ENCODE results near the gene APEH. TPM values are rescaled to one million over a fixed set of nuclear protein-coding genes. Genes with fewer than 3 reads are reported as not detected.

APEH gene
- total RNA-seq, 1 donor from 2014 or later, result 113 TPM

DNA sequence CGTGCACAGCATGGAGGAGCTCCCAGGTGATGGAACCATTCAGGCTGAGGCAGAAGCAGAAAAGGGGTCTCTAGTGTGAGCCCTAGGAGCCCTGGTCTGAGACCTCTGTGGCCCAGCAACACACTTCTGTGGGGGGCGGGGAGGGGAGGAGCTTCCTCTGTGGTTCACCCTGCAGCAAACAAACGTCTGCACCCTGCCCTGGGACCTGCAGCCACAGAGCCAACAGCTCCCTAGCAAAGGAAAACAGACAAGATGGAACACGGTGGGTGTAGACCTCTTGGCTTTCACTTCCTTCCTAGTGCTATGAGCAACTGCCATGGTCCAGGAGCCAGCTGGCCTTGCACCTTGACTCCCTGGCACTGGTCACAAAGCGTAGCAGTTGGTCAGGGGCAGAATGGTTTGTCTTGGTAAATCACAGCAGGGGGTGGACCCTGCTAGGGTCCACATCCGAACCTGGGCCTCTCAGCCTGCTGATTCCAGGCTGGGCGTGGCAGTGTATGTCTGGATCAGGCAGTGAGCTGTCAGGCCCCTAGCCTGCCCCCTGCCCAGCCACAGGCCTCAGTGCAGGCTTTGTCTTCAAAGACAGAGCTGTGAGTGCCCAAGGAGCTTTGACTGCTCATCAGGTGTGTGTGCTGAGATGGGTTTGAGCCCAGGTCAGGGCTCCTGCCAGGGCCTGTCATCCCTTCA is 38.6 kb downstream of the APEH start:
- Mint-ChIP-seq H3K27ac (no peak overlapping the region), H3K4me3 (no peak overlapping the region), H3K36me3 (ENCODE audit: low read depth) (peaks cover 15% of the 10 kb centered on the region), H3K9me3 (no peaks in the 10 kb centered on the region), H3K27me3 (no peaks in the 10 kb centered on the region), H3K4me1 (peaks cover under 1% of the 10 kb centered on the region)
- CTCF ChIA-PET, result interaction anchor here (1.0 kb wide), 1 partner anchor 9 kb away, joined by 3 read pairs; no protein-coding TSS in a partner anchor
- POLR2A ChIA-PET, result interaction anchor here (0.5 kb wide), 2 partner anchors 26 to 1927 kb away, joined by 4 read pairs; no protein-coding TSS in a partner anchor
- DNase-seq (no peak), ATAC-seq (ENCODE audit: low read depth) (no peak)
- intact Hi-C loops (cut with micrococcal nuclease), result no loop called here
- TF ChIP-seq, protein P1, sequence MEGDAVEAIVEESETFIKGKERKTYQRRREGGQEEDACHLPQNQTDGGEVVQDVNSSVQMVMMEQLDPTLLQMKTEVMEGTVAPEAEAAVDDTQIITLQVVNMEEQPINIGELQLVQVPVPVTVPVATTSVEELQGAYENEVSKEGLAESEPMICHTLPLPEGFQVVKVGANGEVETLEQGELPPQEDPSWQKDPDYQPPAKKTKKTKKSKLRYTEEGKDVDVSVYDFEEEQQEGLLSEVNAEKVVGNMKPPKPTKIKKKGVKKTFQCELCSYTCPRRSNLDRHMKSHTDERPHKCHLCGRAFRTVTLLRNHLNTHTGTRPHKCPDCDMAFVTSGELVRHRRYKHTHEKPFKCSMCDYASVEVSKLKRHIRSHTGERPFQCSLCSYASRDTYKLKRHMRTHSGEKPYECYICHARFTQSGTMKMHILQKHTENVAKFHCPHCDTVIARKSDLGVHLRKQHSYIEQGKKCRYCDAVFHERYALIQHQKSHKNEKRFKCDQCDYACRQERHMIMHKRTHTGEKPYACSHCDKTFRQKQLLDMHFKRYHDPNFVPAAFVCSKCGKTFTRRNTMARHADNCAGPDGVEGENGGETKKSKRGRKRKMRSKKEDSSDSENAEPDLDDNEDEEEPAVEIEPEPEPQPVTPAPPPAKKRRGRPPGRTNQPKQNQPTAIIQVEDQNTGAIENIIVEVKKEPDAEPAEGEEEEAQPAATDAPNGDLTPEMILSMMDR (IDR thresholded peaks at IDR 0.05), result no peak

DNA sequence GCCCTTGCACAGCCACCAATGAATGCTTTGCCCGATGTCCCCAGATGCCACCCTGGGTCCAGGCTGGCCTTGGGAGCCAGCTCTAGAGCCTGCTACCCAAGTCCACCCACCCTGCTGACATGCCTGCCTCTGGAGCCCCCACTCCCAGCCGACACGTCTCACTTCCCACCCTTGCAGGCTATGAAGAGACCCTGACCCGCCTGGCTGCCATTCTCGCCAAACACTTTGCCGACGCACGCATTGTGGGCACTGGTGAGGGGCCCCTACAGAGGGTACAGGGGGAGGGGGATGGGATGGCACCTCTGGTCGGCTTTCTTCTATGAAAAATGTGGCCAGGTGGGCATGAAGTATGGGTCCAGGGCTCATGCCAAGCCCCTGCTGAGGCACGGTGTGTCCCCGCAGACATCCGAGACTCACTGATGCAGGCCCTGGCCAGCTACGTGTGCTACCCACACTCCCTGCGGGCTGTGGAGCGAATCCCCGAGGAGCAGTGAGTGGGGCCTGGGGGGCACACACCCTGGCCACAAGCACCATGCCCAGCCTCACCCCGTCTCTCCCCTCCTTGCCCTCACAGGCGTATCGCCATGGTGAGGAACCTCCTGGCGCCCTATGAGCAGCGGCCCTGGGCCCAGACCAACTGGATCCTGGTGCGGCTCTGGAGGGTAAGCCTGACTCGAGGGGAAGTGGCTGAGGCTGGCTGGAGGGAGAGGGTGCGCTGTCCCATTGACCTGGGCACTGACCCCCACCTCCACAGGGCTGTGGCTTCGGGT is 39.4 kb downstream of the APEH start:
- Mint-ChIP-seq H3K4me3 (no peak overlapping the region), H3K36me3 (ENCODE audit: low read depth) (peaks cover 10% of the 10 kb centered on the region), H3K4me1 (peaks cover 1% of the 10 kb centered on the region), H3K27me3 (no peaks in the 10 kb centered on the region), H3K27ac (no peak overlapping the region), H3K9me3 (no peaks in the 10 kb centered on the region)
- DNase-seq (no peak), ATAC-seq (ENCODE audit: low read depth) (no peak)
- intact Hi-C loops (cut with micrococcal nuclease), result no loop called here
- POLR2A ChIA-PET, result interaction anchor here (0.5 kb wide), 1 partner anchor 1928 kb away, joined by 4 read pairs; no protein-coding TSS in a partner anchor
- TF ChIP-seq, protein P1 (IDR thresholded peaks at IDR 0.05), result no peak
- CTCF ChIA-PET, result interaction anchor here (1.0 kb wide), 1 partner anchor 10 kb away, joined by 3 read pairs; no protein-coding TSS in a partner anchor

DNA sequence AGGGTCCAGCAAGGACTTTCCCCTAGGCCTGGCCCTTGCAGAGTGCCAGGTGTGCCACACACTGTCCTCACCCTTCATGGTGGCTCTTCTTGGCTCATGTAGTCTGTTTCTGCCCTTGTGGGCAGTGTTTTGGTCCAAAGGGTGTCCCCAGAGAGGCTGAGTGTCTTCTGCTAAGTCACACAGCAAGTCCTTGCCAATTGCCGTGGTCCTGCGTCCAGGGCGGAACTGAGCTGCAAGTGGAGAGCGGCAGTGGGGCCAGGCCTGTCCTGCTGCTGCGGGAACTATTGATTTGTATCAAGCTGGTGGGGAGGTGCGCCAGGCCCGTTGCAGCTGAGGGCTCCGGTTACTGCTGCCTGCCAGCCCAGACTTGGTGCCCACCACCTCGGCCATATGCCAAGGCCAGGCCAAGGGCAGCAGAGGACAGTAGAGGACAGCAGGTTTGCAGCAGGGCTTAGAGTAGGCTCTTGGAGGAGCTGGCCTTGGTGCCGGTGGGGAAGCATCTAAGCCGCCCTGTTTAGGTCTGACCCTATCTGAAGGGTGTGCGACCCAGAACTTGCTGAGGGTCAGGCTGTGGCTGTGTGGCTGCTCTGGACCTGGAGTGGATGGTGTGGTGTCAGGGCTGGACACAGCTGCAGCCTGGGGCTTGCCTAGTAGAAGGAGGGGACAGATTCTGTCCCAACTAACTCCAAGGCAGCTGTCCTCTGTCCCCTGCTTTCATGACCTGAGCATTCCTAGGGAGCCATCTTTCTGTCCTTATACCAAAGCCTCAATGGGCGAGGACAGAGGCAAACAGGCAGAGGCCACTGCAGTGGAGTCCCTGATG is 40.8 kb downstream of the APEH start:
- DNase-seq (no peak), ATAC-seq (ENCODE audit: low read depth) (no peak)
- TF ChIP-seq, protein P1 (IDR thresholded peaks at IDR 0.05), result no peak
- no peak overlapping the region for H3K27ac Mint-ChIP-seq
- peaks cover 11% of the 10 kb centered on the region for H3K4me1 Mint-ChIP-seq
- POLR2A ChIA-PET, result interaction anchor here (0.6 kb wide), 2 partner anchors 28 to 1262 kb away, joined by 3 to 4 read pairs; no protein-coding TSS in a partner anchor
- H3K36me3 Mint-ChIP-seq (ENCODE audit: low read depth), result peaks cover 8% of the 10 kb centered on the region
- CTCF ChIA-PET, result no interaction called here
- intact Hi-C loops (cut with micrococcal nuclease), result no loop called here
- H3K9me3 Mint-ChIP-seq, result no peaks in the 10 kb centered on the region
- no peaks in the 10 kb centered on the region for H3K27me3 Mint-ChIP-seq
- H3K4me3 Mint-ChIP-seq, result no peak overlapping the region

DNA sequence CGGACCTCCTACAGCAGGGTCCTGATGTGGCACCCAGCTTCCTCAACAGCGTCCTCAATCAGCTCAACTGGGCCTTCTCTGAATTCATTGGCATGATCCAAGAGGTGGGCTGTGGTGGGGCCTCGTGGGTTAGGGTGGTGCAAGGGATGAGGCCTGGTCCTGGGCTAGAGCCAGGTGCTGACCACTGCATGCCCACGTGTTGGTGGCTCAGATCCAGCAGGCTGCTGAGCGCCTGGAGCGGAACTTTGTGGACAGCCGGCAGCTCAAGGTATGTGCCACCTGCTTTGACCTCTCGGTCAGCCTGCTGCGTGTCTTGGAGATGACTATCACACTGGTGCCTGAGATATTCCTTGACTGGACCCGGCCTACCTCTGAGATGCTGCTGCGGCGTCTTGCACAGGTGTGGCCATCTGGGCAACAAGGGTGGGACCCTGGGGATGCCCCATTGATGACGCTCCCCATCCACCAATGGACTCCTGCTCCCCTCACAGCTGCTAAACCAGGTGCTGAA is 41.5 kb downstream of the APEH start:
- H3K36me3 Mint-ChIP-seq (ENCODE audit: low read depth), result peaks cover 10% of the 10 kb centered on the region
- intact Hi-C loops (cut with micrococcal nuclease), result no loop called here
- no peak for ATAC-seq (ENCODE audit: low read depth)
- peaks cover 11% of the 10 kb centered on the region for H3K4me1 Mint-ChIP-seq
- no peaks in the 10 kb centered on the region for H3K9me3 Mint-ChIP-seq
- H3K27ac Mint-ChIP-seq, result no peak overlapping the region
- TF ChIP-seq, protein P1 (IDR thresholded peaks at IDR 0.05), result no peak
- H3K27me3 Mint-ChIP-seq, result no peaks in the 10 kb centered on the region
- no peak for DNase-seq
- no peak overlapping the region for H3K4me3 Mint-ChIP-seq
- ChIA-PET POLR2A (interaction anchor here (0.6 kb wide), 2 partner anchors 27 to 1263 kb away, joined by 3 to 4 read pairs; no protein-coding TSS in a partner anchor), CTCF (no interaction called here)

Measured in activated B cell treated with CpG ODN at 0.5 μM for 24 hours (primary cell).